NCI-H146 (cell line): ENCODE results near the gene GPRIN1.

Experiments
- DNase-seq: peaks from one replicate; lab custom pipeline; 2025; lab: John Stamatoyannopoulos, UW

GPRIN1 gene

DNA sequence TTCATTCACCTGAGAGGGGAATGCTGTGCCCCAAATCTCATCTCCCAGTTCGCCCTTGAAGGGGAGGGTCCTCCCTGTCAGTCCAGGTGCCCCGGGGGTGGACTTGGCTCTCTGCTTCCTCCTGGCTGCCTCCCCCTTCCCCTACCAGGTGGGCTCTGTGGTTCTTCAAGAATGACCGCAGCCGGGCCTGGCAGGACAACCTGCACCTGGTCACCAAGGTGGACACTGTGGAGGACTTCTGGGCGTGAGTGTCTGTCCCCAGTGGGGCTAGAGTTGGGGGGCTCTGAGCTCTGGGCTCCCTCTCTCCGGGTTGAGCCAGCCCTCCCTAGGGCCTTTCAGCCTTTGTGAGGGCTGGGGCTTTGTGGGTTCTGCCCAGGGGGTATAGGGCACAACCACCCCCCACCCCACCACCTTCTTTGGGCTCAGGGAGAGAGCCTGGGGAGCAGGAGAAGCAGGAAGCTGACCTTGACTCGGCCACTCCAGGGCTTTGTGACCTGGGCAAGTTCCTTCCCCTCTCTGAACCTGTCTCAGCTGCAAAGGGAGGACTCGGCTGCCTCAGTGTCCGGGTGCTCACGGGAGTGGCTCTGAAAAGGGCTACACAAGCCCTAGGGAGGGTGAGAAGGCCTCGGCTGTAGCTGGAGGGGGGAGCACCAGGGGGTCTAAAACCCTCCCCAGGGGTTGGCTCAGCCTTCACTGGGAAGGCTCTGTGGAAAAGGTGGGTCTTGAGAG is 33.7 kb upstream of the GPRIN1 start:
- DNase-seq: no peak

DNA sequence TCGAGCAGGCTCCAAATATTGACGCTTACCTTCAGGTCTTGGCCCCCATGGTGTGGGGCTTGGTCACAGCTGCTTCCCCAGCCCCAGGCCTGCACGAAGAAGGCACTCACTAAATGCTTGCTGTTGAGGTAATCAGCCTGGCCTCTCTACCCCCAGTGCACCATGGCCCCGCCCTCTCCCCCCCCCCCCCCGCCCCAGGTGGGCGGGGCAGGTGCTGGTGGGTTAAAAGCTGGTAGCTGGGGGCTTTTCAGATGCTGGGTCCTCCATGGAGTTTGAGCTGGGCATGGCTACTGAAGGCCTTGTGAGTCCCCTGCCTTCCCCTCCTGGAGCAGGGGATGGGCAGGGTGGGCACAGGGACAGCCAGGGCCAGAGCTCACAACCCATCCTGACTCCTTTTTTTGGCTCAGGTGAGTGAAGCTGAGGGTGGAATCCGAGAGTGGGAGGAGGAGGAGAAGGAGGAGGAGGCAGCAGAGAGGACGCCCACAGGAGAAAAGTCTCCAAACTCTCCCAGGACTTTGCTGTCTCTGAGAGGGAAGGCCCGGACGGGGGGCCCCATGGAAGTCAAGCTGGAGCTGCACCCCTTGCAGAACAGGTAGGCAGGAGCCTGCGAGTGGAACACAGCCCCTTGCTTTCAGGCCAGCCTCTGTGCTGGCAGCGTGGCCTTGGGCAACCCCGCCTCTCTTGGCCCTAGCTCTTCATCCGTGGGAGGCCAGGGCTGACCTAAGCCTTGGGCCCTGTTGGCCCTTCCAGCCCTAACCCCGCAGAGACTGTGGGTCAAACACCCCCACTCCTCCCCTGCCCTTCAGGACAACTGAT is 32.9 kb upstream of the GPRIN1 start:
- DNase-seq: no peak

DNA sequence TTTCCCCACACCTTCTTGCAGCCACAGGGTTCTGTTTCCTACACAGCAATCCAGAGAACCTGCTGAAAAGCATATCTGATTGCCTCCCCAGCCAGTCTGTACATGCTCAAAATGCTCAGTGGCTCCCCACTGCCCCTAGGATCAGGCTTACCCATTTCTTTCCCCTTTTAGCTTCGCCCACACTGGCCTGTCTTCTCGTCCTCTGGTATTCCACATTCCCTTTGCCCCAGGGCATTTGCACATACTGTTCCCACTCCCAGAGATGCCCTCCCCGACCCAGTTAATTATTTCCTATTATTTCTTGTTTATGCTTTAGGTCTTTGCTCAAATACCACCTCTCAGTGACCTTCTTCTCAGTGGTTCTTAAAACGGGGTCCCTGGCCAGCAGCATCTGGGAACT is 30.7 kb upstream of the GPRIN1 start:
- DNase-seq: no peak

DNA sequence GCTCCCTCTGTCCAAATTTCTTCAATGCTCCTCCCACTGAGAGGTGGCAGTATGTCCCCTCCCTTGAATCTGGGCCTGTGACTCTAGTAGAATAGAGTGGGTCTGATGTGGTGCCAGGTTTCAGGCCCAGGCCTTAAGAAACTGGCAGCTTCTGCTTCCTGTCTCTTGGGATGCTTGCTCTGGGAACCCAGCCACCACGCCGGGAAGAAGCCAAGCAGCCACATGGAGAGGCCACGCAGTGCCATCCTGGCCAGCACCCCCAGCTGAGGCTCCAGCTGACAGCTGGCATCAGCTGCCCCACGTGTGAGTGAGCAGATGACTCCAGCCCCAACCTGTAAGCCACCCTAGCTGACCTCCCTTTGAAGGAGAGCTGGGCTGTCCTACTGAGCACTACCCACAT is 30.0 kb upstream of the GPRIN1 start:
- no peak for DNase-seq

DNA sequence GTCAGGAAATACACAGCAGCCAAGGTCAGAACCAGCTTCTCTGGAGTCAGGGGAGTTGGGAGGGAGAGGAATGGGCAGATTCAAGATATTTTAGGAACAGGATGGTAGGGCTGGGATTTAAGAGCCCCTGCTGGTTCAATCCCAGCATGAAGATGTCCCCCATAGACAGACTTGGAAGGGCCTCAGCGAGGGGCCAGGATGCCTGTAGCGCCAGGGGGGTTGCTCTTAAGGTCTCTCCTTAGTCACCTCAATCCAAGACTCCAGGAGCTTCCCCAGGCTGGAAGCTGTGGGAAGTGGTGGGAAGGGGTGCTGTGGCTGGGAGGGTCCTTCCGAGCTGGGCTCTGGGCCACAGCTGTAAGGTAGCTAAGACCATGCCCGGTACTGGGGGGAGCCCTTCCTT is 29.3 kb upstream of the GPRIN1 start:
- no peak for DNase-seq

DNA sequence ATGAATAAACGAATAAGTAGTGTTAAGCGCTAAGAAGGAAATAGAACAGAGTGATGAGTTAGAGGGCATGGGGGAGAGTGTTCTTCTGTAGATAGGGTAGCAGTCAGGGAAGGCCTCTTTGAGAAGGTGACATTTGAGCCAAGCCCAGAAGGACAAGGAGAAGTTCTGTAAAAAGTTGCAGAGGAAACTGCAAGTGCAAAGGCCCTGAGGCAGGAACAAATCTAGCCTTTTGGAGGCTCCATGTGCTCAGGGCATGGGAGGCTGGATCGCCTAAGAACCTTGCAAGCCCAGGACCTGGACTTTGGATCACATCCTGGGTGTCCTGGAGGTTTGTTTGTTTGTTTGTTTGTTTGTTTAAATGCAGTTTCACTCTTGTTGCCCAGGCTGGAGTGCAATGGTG is 28.5 kb upstream of the GPRIN1 start:
- DNase-seq: no peak

DNA sequence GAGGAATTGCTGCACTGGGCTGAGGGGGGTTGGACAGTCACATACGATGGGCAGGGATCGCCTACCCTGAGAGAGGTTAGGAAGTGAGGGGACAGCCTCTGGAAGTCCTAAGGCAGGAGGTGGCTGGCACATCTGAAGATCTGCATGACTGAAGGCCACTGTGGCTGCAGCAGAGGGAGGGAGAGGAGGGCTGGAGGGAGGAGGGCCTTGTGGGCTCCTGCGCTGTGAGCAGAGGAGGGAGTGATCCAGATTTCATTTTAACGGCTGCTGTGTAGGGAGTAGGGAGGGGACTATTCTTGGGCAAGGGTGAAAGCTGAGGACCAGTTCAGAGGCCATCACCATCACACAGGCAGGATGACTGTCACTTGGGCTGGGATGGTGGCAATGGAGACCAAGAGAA is 27.6 kb upstream of the GPRIN1 start:
- DNase-seq: no peak

DNA sequence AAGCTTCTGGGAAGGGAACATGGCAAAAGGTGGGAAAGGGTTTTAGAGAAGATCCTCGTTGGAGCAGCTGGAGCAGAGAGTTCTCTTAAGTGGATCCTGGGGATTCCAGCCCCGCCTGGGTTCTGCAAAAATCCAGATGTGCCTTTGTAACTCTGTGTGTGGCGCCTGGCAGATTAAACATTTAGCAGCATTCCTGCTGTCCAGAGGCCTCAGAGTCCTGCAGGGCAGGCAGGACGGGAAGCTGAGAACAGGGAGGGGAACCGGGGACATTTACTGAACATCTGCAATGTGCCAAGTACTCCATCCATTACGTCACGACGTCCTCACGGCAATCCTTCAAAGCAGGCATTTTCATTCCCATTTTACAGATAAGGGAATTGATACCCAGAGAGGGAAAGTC is 26.5 kb upstream of the GPRIN1 start:
- DNase-seq: no peak

DNA sequence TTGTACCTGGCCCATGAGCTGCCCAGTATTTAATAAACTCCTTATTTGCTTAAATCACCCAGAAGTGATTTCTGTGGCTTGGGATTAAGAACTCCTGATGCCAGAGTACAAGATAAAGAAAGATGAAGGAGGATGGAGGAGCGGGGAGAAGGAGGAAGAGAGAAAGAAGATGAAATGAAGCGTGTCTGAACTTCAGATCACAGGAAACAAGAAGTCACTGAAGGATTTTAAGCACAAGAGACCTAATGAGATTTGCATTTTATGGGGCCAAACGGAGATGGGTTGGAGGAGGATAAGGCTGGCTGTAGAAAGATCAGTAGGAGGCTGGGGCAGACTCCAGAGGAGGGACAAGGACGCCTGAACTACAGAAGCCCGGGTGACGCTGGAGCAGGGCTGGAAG is 23.6 kb upstream of the GPRIN1 start:
- no peak for DNase-seq

DNA sequence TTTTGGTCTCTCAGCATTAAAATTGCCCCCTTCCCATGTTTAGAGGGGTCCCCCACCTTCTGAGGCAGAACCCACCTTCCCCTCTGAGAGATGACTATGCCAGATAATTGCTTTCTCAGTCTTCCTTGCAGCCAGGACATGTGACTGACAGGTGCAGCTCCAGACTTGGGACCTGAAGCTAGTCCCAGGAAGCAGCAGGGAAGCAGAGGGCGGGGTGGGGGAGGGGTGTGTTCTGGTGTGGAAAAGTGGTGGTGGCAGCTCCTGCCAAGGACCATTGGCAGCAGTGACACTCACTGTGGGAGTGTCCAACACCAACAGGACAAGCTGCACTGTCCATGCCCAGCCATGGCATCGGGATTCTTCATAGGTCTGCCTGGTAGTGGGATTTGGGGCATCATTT is 22.8 kb upstream of the GPRIN1 start:
- DNase-seq: no peak

DNA sequence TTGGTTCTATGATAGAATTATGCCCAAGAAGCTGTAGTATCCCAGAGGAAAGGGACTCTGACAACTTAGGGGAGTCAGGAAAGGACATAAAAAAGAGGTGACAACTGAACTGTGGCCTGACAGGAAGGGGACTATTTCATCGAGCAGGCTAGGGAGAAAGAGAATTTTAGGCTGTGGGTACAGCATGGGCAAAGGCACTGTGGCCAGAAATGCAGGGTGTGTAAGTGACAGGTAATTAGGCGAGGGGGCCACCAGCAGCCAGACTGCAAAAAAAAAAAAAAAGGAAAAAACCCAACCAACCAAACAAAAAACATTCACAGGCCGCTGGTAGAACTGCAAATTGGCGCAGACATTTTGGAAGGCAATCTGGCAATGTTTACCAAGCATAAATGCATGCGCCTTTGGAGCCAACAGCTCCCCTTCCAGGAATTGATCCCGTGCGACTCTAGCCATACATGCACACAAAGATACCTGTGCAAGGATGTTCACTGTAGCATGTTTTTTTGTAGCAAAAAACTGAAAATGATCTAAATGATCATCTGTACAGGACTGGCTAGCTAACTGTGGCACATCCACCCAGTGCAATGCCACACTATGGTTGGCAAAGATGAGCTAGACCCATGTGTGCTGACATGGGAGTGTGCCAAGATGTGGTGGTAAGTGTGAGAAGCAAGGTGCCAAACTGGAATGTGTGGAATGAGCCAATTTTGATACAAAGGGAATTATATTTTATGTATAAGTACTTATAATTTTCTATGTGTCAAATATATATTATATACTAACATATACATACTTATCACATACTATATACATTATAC is 21.6 kb upstream of the GPRIN1 start:
- no peak for DNase-seq

DNA sequence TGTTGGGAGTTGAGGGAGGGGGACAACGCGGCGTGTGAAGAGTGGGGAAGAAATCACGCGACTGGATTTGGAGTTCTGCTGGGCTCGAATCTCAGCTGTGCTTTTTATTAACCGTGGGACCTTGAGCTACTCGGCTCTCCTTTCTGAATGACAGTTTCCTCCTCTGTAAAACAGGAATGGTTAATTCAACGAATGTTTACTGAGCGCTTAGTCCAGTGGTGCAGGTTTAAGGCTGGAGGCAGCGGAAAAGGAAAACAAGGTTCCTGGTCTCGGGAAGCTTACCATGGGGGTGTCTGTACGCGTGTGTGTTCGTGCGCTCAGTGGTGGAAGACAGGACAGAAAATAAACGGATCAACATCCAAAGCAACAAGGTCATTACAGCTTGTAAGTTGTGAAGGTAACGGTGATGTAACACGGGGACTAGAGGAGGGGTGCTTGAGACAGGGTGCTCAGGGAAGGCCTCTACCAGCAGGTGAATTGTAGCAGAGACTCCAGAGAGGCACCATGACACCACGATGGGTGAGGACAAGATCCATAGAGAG is 20.8 kb upstream of the GPRIN1 start:
- no peak for DNase-seq

DNA sequence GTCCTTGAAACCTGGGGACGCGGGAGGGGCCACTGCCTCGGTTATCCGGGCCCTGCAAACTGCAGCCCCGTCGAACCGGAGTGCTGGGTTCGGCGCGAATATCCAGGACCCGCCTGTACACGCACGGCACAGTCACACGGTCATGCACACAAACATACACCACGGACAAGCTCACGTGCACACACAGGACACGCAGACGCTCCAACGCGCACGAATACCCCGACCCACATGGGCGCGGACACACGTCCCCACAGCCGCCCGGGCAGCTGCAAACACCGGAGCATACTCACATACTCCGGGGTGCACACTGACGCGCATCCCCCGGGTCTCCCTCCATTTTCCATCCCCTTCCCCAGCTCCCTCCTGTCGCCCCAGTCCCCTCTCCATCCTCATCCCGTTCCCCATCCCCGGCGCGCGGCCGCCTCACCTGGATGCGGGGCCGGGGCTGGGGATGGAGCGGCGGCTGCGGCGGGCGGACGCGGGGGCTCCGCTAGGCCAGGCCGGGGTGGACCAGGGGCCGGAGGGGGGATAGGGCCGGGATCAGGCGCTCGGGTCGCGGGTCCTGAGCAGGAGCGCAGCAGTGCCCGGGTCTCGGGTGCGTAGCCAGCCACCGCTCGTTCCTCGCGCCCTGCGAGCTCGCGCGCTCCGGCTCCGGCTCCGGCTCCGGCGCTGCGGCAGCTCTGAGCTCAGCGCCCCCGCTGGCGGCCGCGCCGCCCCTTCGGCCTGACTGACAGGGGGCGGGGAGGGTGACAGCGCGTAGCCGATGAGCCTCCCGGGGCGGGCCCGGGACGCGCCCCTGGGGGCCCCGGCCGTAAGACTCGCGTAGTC is 20.1 kb upstream of the GPRIN1 start, which contains the start of the genes EIF4E1B and SNCB:
EIF4E1B (plus strand) TSS at position 823 of the 828 bp plus-strand sequence. CDS start 12,113 bp downstream, outside the sequence.
SNCB (minus strand) TSS at position 682 of the 828 bp plus-strand sequence. CDS start 880 bp downstream, outside the sequence.
- peak; percentile 54 for DNase-seq

DNA sequence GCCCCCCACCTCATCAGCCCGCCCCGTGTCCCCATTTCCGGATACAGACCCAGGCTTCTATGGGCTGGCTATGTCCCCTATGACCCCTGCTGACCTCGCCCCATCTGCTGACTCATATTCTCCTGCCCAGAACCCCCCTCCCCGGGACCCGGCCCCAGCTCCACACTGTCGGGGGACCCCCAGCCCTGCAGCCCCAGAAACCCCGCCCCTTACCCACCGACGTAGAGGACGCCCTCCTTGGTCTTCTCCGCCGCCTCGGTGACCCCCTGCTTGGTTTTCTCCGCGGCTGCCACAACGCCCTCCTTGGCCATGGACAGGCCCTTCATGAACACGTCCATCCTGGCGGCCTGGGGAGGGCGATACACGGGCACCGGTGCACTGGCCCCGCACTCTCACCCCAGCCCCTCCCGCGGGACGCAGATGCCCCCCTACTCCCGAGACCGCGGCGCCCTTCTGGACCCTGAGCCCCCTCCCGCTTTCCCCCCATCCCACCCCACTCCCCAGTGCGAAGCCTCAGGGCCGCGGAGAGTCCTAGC is 19.4 kb upstream of the GPRIN1 start:
- DNase-seq: no peak

DNA sequence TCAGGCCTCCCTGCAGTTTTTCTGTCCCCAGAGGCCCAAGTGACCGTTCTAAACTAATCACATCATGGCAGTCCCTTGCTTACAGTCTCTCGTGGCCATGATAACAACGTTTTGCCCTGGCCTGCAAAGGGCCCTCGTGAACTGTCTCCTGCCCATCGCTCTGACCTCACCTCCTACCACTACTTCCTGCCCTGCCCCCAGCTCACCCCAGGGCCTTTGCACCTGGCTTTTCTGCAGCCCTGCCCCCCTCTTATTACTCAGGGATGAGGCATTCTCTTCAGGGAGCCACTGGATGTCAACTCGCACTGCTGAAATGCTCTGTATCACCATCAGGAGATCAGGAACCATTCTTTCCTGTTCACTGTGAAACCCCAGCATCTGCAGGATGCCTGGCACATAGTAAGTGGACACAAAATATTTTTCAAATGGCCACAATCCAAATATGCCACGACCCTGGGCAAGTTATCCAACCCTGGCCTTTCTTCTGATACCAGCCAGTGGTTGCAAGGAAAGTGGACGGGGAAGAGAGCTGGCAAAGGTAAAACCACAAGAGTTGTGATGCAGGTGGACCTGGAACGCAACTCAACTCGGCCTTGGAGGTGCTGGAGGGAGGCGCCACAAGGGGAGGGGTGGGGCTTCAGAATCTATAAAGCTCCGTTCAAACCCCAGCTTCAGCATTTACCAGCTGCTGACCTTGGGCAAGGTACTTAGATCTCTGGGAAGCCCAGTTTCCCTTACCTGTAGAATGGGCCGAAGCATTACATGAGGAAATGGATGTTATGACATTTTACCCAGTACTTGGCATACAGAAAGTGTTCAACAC is 18.7 kb upstream of the GPRIN1 start:
- DNase-seq: no peak

DNA sequence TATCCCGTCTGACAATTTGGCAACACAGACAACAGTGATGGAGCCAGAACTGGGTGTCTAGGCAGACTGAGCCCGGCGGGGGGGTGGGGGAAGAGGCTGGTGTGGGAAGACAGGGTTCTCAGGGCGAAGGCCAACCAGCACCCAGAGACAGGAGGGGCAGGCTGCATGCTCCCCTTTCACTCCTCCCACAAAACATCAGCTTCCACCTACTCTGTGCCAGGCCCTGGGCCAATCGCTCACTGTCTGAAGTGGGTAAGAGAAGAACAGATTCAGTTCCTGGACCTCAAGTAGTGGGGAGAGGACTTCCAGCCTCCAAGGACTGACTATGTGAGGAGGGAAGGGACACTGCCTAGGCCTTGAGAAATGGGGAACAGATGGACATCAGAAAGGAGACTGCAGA is 17.6 kb upstream of the GPRIN1 start:
- no peak for DNase-seq

DNA sequence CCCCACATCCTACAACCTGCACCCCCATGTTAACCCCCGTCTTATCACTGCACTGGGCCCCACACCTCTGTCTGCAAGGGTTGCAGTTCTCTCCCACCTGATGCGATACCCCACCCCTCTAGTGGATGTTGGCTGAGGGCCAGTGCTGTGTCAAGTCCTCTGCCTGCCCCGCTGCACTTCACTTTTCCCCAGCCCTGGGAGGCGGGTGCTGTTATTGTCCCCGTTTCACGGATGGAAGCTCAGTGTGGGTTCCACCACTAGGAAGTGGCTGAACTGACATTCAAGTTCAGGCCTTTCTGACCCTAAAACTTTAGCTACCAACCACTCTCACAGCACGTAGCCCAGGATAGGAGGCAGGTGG is 16.9 kb upstream of the GPRIN1 start:
- DNase-seq: no peak

DNA sequence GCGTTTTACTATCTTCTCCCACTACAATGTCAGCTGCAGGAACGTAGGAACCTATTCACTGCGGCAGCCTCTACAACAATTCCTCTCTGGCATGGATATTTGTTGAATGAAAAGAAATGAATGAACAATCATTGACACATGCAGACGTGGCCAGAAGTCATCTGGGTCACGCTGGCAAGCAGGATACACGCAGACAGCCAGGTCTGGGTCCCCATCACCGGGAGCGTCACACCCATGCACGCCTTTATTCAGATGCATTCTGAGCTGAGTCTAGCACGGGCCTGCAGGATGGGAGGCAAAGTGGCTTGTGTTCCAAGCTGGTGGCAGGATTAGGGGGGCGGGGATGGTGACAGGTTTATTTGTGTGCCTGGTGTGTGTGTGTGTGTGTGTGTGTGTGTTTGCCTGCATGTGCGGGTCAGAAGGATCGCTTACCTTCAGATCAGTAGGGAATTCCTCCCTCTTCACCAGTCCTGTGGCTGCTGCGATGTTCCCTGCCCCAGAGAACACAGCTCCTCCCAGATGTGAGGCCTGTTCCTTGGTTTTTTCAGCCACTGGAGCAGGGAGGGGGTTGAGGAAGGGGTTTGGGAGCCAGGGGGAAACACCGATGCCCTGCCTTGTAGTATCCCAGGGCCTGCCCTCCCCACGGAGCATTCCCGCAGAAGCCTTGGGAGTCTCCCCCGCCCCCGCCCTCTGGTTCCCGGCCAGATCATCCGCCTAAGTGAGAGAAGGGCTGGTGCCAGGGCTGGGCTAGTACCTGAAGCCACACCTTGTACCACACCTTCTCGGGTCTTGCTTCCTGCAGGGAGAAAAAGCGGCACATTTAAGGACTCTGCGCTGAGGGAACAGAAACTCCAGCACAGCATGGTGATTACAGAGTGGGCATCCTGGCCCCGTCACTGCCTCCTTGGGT is 16.3 kb upstream of the GPRIN1 start:
- no peak for DNase-seq

DNA sequence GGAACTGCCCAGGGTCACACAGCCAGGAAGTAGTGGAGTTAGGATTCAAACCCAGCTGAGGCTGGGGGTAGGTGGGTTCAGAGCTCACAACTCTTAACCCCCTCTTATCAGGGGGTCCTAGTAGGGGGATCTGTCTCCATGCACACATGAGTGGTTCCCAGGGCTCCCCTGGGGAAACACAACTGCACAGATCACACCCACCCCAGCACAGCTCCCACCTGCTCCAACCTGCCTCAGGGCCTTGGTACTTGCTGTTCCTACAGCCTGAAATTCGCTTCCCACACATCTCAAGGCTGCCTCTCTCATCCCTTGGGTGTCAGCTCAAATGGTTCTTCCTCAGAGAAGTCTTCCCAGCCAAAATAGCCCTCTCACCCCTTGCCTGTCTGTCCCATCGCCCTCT is 15.6 kb upstream of the GPRIN1 start:
- no peak for DNase-seq
